Psoas muscle (tissue), 8 donors: ENCODE measurements around the gene SIRT3. TPM values are rescaled to one million over a fixed set of nuclear protein-coding genes. Genes with fewer than 3 reads are reported as not detected.
A peak's percentile ranks its signal among the peaks of the same experiment; 100 is the strongest.

Source experiments
- ATAC-seq, 4 donors: fragments of 200-7000 bp; cut with Tn5 transposase; one replicate each; pipeline ENCODE4 v1.9.1; 2020; ENCODE audit warnings: moderate library complexity in 3 of 4, mild to moderate bottlenecking in 2 of 4
- DNase-seq, 2 donors: peaks; one replicate each; pipeline ENCODE4 v3.0.0-alpha.2; 2020
- H3K27ac ChIP-seq: fragments of 200-600 bp; one replicate; pipeline ENCODE4 v1.8.0; 2022
- H3K27me3 ChIP-seq, 3 donors: fragments of 200-600 bp in 1 of 3; one replicate each; pipeline versions ENCODE4 v1.6.1 to v1.8.0; 2013 to 2022; ENCODE audit warnings: low read length in 2 of 3, mild to moderate bottlenecking in 2 of 3, moderate library complexity in 1 of 3; ENCODE audit not compliant: insufficient read depth in 3 of 3
- H3K36me3 ChIP-seq, 2 donors: fragments of 200-600 bp in 1 of 2; one replicate each; pipeline versions ENCODE4 v1.6.1 to v1.8.0; 2013 to 2022; ENCODE audit warnings: low read depth in 1 of 2, mild to moderate bottlenecking in 1 of 2, moderate library complexity in 1 of 2; ENCODE audit not compliant: insufficient read depth in 1 of 2
- H3K4me1 ChIP-seq: fragments of 200-600 bp; one replicate; pipeline ENCODE4 v1.8.0; 2022
- H3K4me3 ChIP-seq: fragments of 200-600 bp; one replicate; pipeline ENCODE4 v1.8.0; 2022; ENCODE audit warnings: mild to moderate bottlenecking
- H3K9me3 ChIP-seq: fragments of 200-600 bp; one replicate; pipeline ENCODE4 v1.8.0; 2022
- CTCF ChIP-seq: fragments of 200-600 bp; IDR thresholded peaks from one replicate; pipeline ENCODE4 v1.8.0; 2022; ENCODE audit warnings: antibody characterized with exemption
- WGBS, 3 donors: extraction: QIAGEN DNeasy Blood & Tissue Kit; methylation state at CpG; one replicate each; pipeline versions ENCODE4 v1.1.6 to v1.1.7; 2013; 5-methylcytosine and 5-hydroxymethylcytosine counted together
- intact Hi-C, 2 donors: fragments of 100-400 bp; cut with DNase I; formaldehyde crosslinking; loops; one replicate each; pipeline versions ENCODE4 v1.11.0 to v1.14.2; 2022
- polyA plus RNA-seq, 3 donors: library from polyadenylated mRNA; stranded (reverse); fragments of 200-250 nt; gene quantifications; one replicate each; pipeline ENCODE4 v1.2.3, GENCODE V29; 2013
- total RNA-seq, 4 donors: library from RNA; stranded (reverse); fragmentation: NEBNext Ultra II Directional in 2 of 4; extraction: Animal tissue kit (Norgen Biotek cat#: 25700) in 2 of 4; gene quantifications; one replicate each; pipeline versions ENCODE4 v1.2.1 to v1.2.4, GENCODE V29; 2021 to 2023
- donor health status: healthy with polysubstance abuse.
- donor health status: DM: no; HTN: no; CAD: no; lungs with moderate emphysema.
- donor health status: Bipolar disorder and iron deficiency.
- donor health status: healthy.
- donor health status: DM: yes; HTN: yes; CAD: no.
- donor health status: DM: no; HTN: no; CAD: no.
- donor health status: DM: no; HTN: no; CAD: no.
- donor health status: DM: yes; HTN: yes; CAD: no.

Gene SIRT3
- total and polyA plus RNA-seq, 7 donors = 10.4 to 23.2 (median 15.0) TPM

- Histone ChIP-seq H3K27me3 (no peaks in the 10 kb centered on the region), H3K27ac (no peak overlapping the region), H3K4me1 (no peaks in the 10 kb centered on the region), H3K9me3 (no peaks in the 10 kb centered on the region), H3K4me3 (no peak overlapping the region), H3K36me3 (peaks cover 5 to 16% of the 10 kb centered on the region in 2 donors)
- intact Hi-C loops = no loop called here
- ATAC-seq (no peak), DNase-seq (no peak)
- 82 to 86% (median 84%) methylated on average over 14 of the region's 14 CpGs for WGBS, 3 donors
- TF ChIP-seq CTCF = no peak
Observed at GRCh38 chr11:256952-257737, 21.0 kb upstream of the SIRT3 start.

- no peak for TF ChIP-seq CTCF
- H3K9me3 ChIP-seq = no peaks in the 10 kb centered on the region
- peaks cover 6 to 29% of the 10 kb centered on the region in 2 donors for H3K36me3 ChIP-seq
- H3K27me3 ChIP-seq = no peaks in the 10 kb centered on the region
- H3K27ac ChIP-seq = no peak overlapping the region
- no peaks in the 10 kb centered on the region for H3K4me1 ChIP-seq
- ATAC-seq = no peak
- intact Hi-C loops = no loop called here
- 90 to 100% (median 96%) methylated on average over 2 of the region's 2 CpGs for WGBS, 3 donors
- no peak for DNase-seq
- H3K4me3 ChIP-seq = no peak overlapping the region
Observed at GRCh38 chr11:255816-256215, 19.7 kb upstream of the SIRT3 start.

GRCh38 chr11:255176-255575 is 19.0 kb upstream of the SIRT3 start:
- Histone ChIP-seq H3K27ac (no peak overlapping the region), H3K4me3 (no peak overlapping the region), H3K36me3 (peaks cover 6 to 35% of the 10 kb centered on the region in 2 donors), H3K27me3 (no peaks in the 10 kb centered on the region), H3K4me1 (no peaks in the 10 kb centered on the region), H3K9me3 (no peaks in the 10 kb centered on the region)
- intact Hi-C loops = no loop called here
- no peak for ATAC-seq
- 63 to 68% (median 65%) methylated on average over 3 of the region's 3 CpGs for WGBS, 3 donors
- no peak for DNase-seq
- TF ChIP-seq CTCF = no peak

- intact Hi-C loops = no loop called here
- Histone ChIP-seq H3K9me3 (no peaks in the 10 kb centered on the region), H3K4me3 (no peak overlapping the region), H3K27ac (no peak overlapping the region), H3K27me3 (no peaks in the 10 kb centered on the region), H3K4me1 (no peaks in the 10 kb centered on the region), H3K36me3 (peaks cover 6 to 48% of the 10 kb centered on the region in 2 donors)
- no peak for TF ChIP-seq CTCF
- whole genome bisulfite sequencing, 3 donors = 80 to 92% (median 91%) methylated on average over 5 of the region's 5 CpGs
- DNase-seq (no peak), ATAC-seq (peak in 3 of 4 donors; percentile 25 to 29 (median 26))
Observed at GRCh38 chr11:253886-254270, 17.7 kb upstream of the SIRT3 start.
